Measurements from ENCODE around the gene SUV39H1.
"Not testable (repeated sequence)": the region's sequence is repeated elsewhere in the genome, so short reads cannot be mapped to it uniquely, and the experiment has no call there.

Gene SUV39H1, protein sequence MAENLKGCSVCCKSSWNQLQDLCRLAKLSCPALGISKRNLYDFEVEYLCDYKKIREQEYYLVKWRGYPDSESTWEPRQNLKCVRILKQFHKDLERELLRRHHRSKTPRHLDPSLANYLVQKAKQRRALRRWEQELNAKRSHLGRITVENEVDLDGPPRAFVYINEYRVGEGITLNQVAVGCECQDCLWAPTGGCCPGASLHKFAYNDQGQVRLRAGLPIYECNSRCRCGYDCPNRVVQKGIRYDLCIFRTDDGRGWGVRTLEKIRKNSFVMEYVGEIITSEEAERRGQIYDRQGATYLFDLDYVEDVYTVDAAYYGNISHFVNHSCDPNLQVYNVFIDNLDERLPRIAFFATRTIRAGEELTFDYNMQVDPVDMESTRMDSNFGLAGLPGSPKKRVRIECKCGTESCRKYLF

DNA sequence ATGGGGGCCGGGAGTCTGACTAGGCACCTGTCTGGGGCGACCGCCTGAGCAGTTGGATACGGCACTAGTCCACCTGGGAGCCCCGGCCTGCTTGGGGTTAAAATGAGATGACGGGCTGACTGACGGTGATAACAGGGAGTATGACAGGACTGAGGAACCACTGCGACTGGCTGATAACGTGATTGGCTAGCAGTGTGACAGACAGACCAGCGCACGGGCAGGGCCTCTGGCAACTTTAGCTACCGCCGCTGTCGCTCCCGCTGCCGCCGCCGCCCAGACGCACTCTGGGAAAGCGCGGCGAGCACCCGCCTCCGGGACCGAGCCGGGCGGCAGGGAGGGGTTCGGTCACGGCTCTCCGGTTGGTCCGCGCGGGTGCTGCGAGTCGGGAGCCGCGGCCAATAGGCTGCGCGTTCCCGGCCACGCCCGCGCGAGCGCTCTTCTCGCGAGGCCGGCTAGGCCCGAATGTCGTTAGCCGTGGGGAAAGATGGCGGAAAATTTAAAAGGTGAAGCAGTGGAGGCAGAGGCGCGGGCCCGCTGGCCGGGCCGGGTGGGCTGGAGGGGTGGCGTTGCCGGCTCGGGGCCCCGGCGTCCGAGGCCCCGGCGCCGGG is at the start of gene SUV39H1:
Gene SUV39H1 (plus strand): TSS at position 434 of the 608 bp plus-strand sequence. CDS start 51 bp downstream, at position 485.
- peak within 1 kb of the TSS; percentile 89 for H3K9ac ChIP-seq (ENCODE audit: low read depth, low read length)
- no peak within 1 kb of the TSS for H3K27ac ChIP-seq (ENCODE audit: low read length)
- H3K9me3 ChIP-seq (ENCODE audit: insufficient read depth, low read depth, low read length) = no peaks in the 10 kb centered on the region

DNA sequence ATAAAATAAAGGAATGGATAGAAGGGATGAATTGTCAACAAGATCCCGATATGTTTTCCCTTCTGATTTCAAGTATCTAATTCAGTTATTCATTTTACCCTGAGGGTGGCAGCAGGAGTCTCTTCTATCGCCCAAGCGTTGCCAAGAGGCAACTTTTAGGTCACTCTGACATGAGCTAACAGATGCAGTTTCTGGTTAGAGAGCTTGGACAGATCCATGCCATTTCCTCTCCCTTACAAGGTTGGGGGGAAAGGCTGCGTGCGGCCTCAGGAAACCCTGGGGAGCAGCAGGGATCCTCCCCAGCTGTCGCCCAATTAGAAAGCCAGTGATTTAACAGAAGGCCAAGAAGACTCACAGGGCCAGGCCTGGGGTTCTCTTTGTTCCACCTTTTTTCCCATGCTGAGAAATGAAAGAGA is 48.2 kb upstream of the SUV39H1 start:
- Histone ChIP-seq H3K36me3 (ENCODE audit: insufficient read depth, low read depth, low read length) (no peaks in the 10 kb centered on the region), H3K4me1 (ENCODE audit: insufficient read depth, low read length) (peaks cover 6% of the 10 kb centered on the region; the same call in 1 of the 2 replicates), H3K4me3 (ENCODE audit: low read length) (no peak overlapping the region), H3K9ac (ENCODE audit: low read depth, low read length) (no peak overlapping the region), H3K9me3 (ENCODE audit: insufficient read depth, low read depth, low read length) (no peaks in the 10 kb centered on the region), H3K27ac (ENCODE audit: low read length) (no peak overlapping the region), H3K27me3 (ENCODE audit: insufficient read depth, low read length) (no peaks in the 10 kb centered on the region)

More for the DNA sequence above, at the start of gene SUV39H1:
- H3K4me3 ChIP-seq (ENCODE audit: low read length) = peak within 1 kb of the TSS; percentile 87
- peaks cover 25% of the 10 kb centered on the region for H3K36me3 ChIP-seq (ENCODE audit: insufficient read depth, low read depth, low read length)
- H3K4me1 ChIP-seq (ENCODE audit: insufficient read depth, low read length) = peaks cover 13% of the 10 kb centered on the region
- peaks cover 7% of the 10 kb centered on the region; the same call in 1 of the 2 replicates for H3K27me3 ChIP-seq (ENCODE audit: insufficient read depth, low read length)

DNA sequence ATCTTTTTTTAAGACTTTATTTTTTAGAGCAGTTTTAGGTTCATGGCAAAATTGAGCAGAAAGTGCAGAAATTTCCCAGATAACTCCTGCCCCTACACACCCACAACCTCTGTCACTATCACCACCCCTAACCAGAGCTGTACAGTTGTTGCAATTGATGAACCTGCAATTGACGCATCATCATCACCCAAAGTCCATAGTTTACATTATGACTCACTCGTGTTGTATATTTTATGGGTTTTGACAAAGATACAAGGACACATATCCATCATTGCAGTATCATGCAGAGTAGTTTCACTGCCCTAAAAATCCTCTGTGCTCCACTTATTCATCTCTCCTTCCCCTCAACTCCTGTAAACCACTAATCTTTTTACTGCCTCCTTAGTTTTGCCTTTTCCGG is 47.4 kb upstream of the SUV39H1 start:
- H3K9me3 ChIP-seq (ENCODE audit: insufficient read depth, low read depth, low read length) = no peaks in the 10 kb centered on the region
- peak overlapping the region; percentile 41; the same call in 1 of the 2 replicates for H3K4me3 ChIP-seq (ENCODE audit: low read length)
- H3K9ac ChIP-seq (ENCODE audit: low read depth, low read length) = no peak overlapping the region; the same call in 1 of the 2 replicates
- H3K36me3 ChIP-seq (ENCODE audit: insufficient read depth, low read depth, low read length) = no peaks in the 10 kb centered on the region
- H3K27me3 ChIP-seq (ENCODE audit: insufficient read depth, low read length) = no peaks in the 10 kb centered on the region
- peaks cover 6% of the 10 kb centered on the region; the same call in 1 of the 2 replicates for H3K4me1 ChIP-seq (ENCODE audit: insufficient read depth, low read length)
- no peak overlapping the region for H3K27ac ChIP-seq (ENCODE audit: low read length)

DNA sequence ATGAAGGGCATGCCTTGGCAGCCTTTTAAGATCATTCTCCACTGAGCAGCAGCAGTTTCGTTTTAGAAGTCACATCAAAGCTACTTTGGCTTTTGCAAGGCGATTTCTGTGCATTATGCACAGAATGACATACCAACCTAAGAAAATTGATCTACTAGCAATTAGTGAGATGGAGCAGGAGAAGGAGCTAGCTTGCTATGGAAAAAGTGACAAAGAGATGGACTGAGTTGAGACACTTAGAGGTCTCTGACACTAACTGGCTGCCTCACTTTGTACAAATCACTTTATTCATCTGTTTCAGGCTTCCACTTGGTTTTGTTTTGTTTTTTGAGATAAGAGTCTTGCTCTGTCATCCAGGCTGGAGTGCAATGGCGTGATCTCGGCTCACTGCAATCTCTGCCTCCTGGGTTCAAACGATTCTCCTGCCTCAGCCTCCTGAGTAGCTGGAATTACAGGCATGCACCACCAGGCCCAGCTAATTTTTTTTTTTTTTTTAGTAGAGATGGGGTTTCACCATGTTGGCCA is 44.4 kb upstream of the SUV39H1 start:
- H3K9ac ChIP-seq (ENCODE audit: low read depth, low read length); H3K36me3 ChIP-seq (ENCODE audit: insufficient read depth, low read depth, low read length); H3K4me3 ChIP-seq (ENCODE audit: low read length); H3K27ac ChIP-seq (ENCODE audit: low read length); H3K27me3 ChIP-seq (ENCODE audit: insufficient read depth, low read length); H3K4me1 ChIP-seq (ENCODE audit: insufficient read depth, low read length); H3K9me3 ChIP-seq (ENCODE audit: insufficient read depth, low read depth, low read length): not testable (repeated sequence)

DNA sequence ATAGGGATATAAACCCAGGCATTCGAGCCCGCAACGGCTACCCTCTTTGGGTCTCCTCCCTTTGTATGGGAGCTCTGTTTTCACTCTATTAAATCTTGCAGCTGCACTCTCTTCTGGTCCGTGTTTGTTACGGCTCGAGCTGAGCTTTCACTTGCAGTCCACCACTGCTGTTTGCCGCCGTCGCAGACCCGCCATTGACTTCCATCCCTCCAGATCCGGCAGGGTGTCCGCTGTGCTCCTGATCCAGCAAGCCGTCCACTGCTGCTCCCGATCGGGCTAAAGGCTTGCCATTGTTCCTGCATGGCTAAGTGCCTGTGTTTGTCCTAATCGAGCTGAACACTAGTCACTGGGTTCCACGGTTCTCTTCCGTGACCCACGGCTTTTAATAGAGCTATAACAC is 41.8 kb upstream of the SUV39H1 start:
- not testable (repeated sequence) for H3K36me3 ChIP-seq (ENCODE audit: insufficient read depth, low read depth, low read length); H3K9ac ChIP-seq (ENCODE audit: low read depth, low read length); H3K4me3 ChIP-seq (ENCODE audit: low read length); H3K27ac ChIP-seq (ENCODE audit: low read length); H3K27me3 ChIP-seq (ENCODE audit: insufficient read depth, low read length); H3K9me3 ChIP-seq (ENCODE audit: insufficient read depth, low read depth, low read length); H3K4me1 ChIP-seq (ENCODE audit: insufficient read depth, low read length)

DNA sequence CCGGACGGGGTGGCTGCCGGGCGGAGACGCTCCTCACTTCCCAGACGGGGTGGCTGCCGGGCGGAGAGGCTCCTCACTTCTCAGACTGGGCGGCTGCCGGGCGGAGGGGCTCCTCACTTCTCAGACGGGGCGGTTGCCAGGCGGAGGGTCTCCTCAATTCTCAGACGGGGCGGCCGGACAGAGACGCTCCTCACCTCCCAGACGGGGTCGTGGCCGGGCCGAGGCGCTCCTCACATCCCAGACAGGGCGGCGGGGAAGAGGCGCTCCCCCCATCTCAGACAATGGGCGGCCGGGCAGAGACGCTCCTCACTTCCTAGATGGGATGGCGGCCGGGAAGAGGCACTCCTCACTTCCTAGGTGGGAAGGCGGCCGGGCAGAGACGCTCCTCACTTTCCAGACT is 36.8 kb upstream of the SUV39H1 start:
- H3K27me3 ChIP-seq (ENCODE audit: insufficient read depth, low read length); H3K9me3 ChIP-seq (ENCODE audit: insufficient read depth, low read depth, low read length); H3K27ac ChIP-seq (ENCODE audit: low read length); H3K4me1 ChIP-seq (ENCODE audit: insufficient read depth, low read length); H3K9ac ChIP-seq (ENCODE audit: low read depth, low read length); H3K36me3 ChIP-seq (ENCODE audit: insufficient read depth, low read depth, low read length); H3K4me3 ChIP-seq (ENCODE audit: low read length): not testable (repeated sequence)

DNA sequence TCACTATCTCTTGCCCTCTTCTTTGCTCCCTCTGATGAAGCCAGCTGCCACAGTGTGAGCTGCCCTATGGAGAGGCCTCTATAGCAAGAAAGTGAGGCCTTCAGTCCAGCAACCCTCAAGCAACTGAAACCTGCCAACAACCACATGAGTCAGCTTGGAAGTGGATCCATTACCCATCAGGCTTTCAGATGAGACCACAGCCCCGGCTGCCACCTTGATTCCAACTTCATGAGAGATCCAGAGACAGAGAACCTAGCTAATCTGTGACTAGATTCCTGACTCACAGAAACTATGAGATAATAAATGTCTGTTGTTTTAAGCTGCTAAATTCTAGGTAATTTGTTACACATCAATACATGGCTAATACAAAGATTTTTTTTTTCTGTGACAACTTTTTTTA is 33.3 kb upstream of the SUV39H1 start:
- H3K4me3 ChIP-seq (ENCODE audit: low read length) = no peak overlapping the region
- H3K9ac ChIP-seq (ENCODE audit: low read depth, low read length) = no peak overlapping the region
- no peaks in the 10 kb centered on the region for H3K36me3 ChIP-seq (ENCODE audit: insufficient read depth, low read depth, low read length)
- no peaks in the 10 kb centered on the region for H3K9me3 ChIP-seq (ENCODE audit: insufficient read depth, low read depth, low read length)
- H3K4me1 ChIP-seq (ENCODE audit: insufficient read depth, low read length) = no peaks in the 10 kb centered on the region
- no peaks in the 10 kb centered on the region for H3K27me3 ChIP-seq (ENCODE audit: insufficient read depth, low read length)
- no peak overlapping the region for H3K27ac ChIP-seq (ENCODE audit: low read length)

DNA sequence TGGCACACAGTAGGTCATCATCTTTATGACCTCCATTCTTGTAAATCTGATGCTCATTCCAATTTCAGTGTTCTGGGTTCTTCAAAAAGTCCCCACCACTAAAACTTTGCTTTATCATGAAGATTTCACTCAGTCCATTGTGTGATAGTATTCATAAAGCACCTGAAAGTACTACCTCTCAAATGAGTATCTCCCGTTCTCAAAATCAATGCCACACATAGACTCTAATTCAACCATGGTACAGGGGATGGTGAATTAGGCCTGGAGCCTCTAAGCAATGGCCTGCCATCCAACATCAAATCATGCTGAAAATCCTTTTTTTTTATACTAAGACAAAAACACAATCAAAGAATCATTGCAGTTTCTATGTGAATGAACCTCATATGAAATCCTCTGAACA is 32.4 kb upstream of the SUV39H1 start:
- H3K9me3 ChIP-seq (ENCODE audit: insufficient read depth, low read depth, low read length) = no peaks in the 10 kb centered on the region
- H3K4me1 ChIP-seq (ENCODE audit: insufficient read depth, low read length) = no peaks in the 10 kb centered on the region
- no peak overlapping the region for H3K27ac ChIP-seq (ENCODE audit: low read length)

DNA sequence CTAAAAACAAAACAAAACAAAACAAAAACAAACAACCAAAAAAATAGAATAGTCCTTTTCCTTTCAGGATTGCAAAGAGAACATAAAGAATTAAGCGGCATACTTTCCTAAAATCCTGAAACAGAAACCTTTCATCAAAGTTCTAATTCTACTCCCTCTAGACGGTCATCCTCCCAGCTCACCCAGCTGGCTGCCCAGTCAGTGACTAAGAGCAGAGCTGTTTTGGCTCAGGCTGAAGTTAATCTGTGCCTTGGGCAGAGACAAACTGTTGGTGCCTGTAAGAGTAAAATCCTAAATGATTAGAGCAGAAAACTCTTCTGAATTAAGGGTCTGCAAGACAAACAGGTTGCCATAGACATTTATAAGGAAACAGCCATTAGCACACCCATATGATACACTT is 30.5 kb upstream of the SUV39H1 start:
- Histone ChIP-seq H3K4me1 (ENCODE audit: insufficient read depth, low read length) (no peaks in the 10 kb centered on the region), H3K27ac (ENCODE audit: low read length) (no peak overlapping the region), H3K36me3 (ENCODE audit: insufficient read depth, low read depth, low read length) (no peaks in the 10 kb centered on the region), H3K4me3 (ENCODE audit: low read length) (no peak overlapping the region), H3K9ac (ENCODE audit: low read depth, low read length) (no peak overlapping the region), H3K27me3 (ENCODE audit: insufficient read depth, low read length) (no peaks in the 10 kb centered on the region), H3K9me3 (ENCODE audit: insufficient read depth, low read depth, low read length) (no peaks in the 10 kb centered on the region)

More for the DNA sequence above, 32.4 kb upstream of the SUV39H1 start:
- no peak overlapping the region for H3K4me3 ChIP-seq (ENCODE audit: low read length)
- no peaks in the 10 kb centered on the region for H3K27me3 ChIP-seq (ENCODE audit: insufficient read depth, low read length)
- no peaks in the 10 kb centered on the region for H3K36me3 ChIP-seq (ENCODE audit: insufficient read depth, low read depth, low read length)
- no peak overlapping the region for H3K9ac ChIP-seq (ENCODE audit: low read depth, low read length)

DNA sequence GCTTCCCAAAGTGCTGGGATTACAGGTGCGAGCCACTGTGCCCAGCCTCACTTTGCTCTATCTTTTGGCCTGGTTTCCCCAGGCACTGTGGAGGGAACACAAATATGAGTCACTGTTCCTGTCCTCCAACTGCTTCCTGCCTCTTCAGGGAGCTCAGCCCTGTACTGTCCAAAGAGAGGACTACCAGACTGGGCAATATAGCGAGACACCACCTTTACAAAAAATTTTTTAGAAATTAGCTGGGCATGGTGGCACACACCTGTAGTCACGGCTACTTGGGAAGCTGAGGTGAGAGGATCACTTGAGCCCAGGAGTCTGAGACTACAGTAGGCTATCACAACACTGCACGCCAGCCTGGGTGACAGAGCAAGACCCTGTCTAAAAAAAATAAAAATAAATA is 29.9 kb upstream of the SUV39H1 start:
- H3K4me3 ChIP-seq (ENCODE audit: low read length) = no peak overlapping the region
- no peaks in the 10 kb centered on the region for H3K36me3 ChIP-seq (ENCODE audit: insufficient read depth, low read depth, low read length)

DNA sequence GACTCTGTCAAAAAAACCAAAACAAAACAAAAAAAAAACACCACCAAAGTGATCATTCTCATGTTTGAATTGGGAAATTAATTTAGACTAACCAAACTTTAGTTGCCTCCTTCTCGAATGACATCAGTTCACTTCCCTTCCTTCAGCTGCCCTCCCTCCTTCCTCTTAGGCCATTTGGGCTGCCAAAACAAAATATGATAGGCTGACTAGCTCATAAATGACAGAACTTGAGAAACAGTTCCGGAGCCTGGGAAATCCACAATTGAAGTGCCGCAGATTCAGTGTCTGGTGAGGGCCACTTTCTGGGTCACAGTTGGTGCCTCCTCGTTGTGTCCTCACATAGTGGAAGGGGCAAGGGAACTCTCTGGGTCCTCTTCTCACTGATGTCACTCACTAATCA is 29.0 kb upstream of the SUV39H1 start:
- Histone ChIP-seq H3K4me1 (ENCODE audit: insufficient read depth, low read length) (no peaks in the 10 kb centered on the region), H3K36me3 (ENCODE audit: insufficient read depth, low read depth, low read length) (no peaks in the 10 kb centered on the region), H3K4me3 (ENCODE audit: low read length) (no peak overlapping the region), H3K27ac (ENCODE audit: low read length) (no peak overlapping the region), H3K27me3 (ENCODE audit: insufficient read depth, low read length) (no peaks in the 10 kb centered on the region), H3K9ac (ENCODE audit: low read depth, low read length) (no peak overlapping the region), H3K9me3 (ENCODE audit: insufficient read depth, low read depth, low read length) (no peaks in the 10 kb centered on the region)

More for the DNA sequence above, 29.9 kb upstream of the SUV39H1 start:
- Histone ChIP-seq H3K27me3 (ENCODE audit: insufficient read depth, low read length) (no peaks in the 10 kb centered on the region), H3K9ac (ENCODE audit: low read depth, low read length) (no peak overlapping the region), H3K9me3 (ENCODE audit: insufficient read depth, low read depth, low read length) (no peaks in the 10 kb centered on the region), H3K27ac (ENCODE audit: low read length) (no peak overlapping the region), H3K4me1 (ENCODE audit: insufficient read depth, low read length) (no peaks in the 10 kb centered on the region)

DNA sequence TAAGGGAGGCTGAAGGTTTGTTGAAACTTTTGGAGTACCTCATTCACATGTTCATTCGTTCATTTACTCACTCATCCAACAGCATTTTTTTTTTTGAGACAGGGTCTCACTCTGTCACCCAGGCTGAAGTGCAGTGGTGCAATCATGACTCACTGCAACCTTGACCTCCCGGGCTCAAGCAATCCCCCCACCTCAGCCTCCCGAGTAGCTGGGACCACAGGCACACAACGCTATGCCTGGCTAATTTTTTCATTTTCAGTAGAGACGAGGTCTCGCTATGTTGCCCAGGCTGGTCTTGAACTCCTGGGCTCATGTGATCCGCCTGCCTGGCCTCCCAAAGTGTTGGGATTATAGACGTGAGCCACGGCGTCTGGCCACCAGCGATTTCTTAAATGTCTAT is 28.3 kb upstream of the SUV39H1 start:
- not testable (repeated sequence) for H3K4me3 ChIP-seq (ENCODE audit: low read length); H3K9ac ChIP-seq (ENCODE audit: low read depth, low read length); H3K9me3 ChIP-seq (ENCODE audit: insufficient read depth, low read depth, low read length); H3K4me1 ChIP-seq (ENCODE audit: insufficient read depth, low read length); H3K27ac ChIP-seq (ENCODE audit: low read length); H3K27me3 ChIP-seq (ENCODE audit: insufficient read depth, low read length); H3K36me3 ChIP-seq (ENCODE audit: insufficient read depth, low read depth, low read length)

Data from iPS-20b (cell line).